HG03439 (cell line): ENCODE measurements around the gene CNTN6.

Source experiments
- ATAC-seq: cut with Tn5 transposase; IDR thresholded peaks from one replicate; pipeline ENCODE4 v1.9.1; 2021; ENCODE audit warnings: mild to moderate bottlenecking, moderate library complexity; ENCODE audit not compliant: unreplicated experiment

The CNTN6 gene

DNA sequence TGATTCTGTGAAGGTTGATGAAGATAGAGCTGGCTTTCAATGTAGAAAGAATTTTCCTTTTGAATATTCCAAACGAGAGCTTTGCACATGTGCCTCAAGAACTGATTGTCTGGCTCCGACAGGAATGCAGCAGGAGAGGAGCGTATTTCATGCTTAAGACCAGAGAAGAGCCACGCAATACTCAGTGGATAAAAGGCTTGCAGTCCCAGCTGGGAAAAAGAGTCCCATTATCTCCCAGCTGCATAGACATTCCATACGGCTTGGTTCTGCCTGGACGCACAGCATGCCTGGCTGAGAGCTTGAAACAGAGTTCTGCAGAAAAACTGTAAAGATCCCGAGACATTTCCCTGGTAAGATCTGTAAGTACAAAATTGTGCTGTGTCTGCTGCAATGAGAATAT is at the start of gene CNTN6:
Gene CNTN6, plus strand, starts transcription at position 254 of the 400 bp plus-strand sequence. CDS start 54,985 bp downstream, outside the sequence.
- ATAC-seq, result no peak

DNA sequence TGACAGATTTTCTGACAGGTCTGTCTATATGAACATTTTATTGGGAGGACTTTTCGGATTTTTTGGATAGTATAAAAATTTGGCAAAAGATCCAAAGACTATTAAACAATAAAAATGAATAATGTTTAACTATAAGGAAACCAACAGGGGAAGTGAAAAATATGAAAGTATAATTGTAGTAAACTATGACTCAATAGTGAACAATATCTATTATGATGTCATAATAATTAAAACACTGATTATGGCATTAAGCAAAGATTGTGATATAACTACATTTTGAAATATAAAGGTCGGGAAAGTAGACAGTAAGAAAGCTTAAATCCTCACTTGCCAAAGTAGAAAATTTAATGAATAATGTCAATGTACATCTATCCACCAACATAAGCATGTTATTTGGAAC is 44.3 kb upstream of the CNTN6 start:
- no peak for ATAC-seq

DNA sequence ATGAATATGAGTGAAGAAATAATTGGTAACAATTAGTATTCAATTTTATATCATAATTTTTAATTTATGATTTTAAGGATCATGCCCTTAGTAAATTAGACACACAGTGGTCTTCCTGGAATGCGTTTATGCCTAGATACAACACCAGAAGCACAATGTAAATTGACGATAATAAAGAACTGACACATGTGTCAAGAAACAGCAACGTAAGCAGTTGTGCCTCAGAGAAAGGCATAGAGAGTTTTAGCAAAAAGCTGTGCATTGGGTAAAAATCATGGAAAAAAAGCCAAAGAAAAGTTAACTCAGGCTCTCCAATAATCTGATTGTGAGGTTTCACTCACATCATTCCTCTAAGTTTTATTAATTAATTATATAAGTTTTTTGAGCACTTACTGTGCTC is 37.0 kb upstream of the CNTN6 start:
- ATAC-seq, result no peak

DNA sequence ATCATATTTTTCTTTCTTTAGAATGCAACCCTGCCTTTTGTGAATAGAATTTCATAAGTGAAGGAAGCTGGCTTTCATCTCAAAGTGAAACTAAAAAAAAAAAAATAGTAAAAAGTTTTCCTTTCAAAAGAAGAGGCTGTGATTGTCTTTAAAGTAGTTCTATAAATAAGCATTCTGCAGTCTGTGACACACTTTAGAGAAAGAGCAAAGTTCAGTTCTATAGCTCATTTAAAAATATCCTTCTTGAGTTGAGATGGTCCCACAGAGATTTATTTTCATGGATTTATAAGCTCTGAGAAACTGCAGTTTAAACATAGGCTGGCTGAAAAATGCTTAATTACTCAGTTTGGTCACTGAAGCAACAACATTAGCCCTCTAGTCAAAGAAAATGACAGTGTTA is 36.1 kb upstream of the CNTN6 start:
- no peak for ATAC-seq

DNA sequence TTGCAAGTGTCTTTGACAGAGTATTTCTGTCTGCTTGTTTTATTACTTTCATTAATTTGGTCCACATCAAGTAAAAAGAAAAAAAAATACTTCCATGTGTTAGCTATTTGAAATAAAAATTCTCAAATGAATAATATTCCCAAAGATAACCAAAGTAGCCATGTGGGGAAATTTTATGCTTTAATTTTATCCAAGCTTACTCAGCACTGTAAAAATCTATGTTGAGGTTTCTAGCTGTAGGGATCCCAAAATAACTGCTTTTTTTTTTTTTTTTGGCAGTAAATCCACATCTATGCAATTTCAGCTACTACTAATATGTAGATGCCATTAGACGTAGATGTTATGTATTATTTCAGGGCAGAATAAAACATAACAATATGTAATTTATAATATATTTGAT is 35.4 kb upstream of the CNTN6 start:
- ATAC-seq, result no peak

DNA sequence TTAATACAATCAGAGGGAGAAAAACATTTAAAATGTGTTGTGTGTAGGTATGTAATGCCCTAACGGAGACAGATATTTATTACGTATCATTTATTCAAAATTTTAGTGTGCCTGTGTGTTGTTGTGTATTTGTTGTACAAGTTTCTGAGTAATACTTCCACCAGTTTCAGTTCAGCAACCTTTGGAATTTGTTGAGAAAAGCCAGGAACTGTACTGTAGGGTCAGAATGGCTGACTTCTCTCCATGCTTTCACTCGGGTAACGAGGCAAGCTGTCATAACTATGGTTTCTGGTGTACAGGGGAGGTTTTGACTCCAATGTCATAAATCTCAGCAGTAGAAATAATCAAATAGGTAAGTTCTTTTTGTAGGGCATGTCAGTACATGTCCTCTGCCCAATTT is 23.8 kb upstream of the CNTN6 start:
- ATAC-seq, result no peak

DNA sequence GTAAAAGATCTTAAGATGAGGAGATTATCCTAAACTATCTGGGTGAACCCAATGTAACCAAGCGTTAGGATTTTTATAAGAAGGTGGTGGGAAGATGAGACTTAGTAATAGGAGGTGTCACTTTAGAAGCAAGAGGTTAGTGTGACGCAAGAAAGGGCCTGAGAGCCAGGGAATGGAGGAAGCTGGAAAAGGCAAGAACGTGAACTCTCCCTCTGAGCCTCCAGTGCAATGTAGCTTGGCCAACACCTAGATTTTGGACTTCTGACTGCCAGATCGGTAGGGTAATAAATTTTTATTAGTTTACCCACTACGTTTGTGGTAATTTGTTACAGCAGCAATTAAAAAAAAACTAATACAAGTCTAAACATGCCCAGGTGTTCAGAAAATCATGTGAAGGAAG is 20.8 kb upstream of the CNTN6 start:
- no peak for ATAC-seq

DNA sequence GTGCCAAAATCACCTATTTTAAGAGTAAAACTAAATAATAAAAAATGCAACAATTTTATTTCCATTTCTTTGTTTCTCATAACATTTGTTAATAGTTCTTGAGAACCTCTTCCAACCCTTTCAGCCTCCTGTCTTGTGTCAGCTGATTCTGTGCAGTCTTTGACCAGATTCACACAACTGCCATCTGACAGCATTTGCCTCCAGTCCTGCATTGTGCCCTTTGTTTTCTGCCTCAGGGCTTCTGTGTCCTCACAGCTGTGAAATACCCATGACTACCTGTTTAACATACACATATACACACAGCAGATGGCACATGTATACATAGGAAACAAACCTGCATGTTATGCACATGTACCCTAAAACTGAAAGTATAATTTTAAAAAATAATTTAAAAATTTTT is 13.2 kb upstream of the CNTN6 start:
- ATAC-seq, result no peak

DNA sequence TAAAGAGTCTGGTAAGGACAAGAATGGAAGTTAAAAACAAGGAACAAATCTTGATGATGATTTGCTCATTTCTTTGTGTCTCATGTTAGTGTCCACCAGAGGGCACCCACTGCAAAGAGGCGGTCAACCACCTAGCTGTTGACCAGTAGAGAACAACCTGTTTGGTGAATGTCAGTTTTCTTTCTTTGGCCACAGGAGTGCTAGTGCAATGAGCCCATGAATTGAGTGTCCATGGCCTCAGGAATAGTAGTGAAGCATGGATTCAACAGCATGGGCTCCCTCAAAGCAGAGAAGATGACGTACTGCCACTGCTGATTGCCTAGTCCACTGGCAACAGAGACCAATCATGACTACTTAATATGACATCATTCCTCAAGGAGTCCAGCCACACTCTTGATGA is 10.7 kb upstream of the CNTN6 start:
- no peak for ATAC-seq

DNA sequence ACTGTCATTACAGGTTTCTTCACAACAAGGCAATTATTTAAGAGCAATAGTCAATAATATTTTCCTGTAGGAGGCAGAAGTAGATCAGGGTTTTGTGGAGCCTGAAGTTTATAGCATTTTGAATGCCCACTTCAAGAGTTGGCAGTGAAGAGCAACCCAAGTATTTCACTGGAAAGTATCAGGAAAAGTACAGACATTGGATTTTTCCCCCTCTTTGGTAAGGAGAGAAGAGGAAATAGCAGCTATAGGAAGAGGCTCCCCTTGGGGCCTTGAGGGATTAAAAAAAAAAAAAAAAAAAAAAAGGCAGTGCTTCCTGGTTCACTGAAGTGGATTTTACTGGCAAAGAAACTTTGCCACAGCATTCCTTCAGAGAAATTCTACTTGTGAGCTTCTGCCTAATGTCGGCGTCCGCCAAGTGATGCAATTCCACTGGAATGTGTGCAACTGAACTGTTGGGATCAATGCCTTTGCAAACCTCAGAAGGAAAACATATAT is 5.7 kb upstream of the CNTN6 start:
- ATAC-seq, result no peak

DNA sequence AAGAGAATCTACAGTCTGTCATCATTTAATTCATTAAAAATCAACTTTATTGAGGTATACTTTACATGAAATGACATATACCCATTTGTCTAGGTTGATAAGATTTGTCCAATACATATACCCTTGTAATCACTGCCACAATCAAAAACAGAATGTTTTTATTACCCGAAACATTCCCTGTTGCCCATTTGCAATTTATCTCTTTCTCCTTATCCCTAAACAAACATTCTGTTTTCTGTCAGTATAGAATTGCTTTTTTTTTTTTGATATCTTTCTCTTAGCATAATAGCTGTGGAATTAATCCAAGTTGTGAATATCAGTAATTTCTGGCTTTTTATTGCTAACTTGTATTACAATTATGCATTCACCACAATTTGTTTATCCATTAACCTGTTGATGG is 4.3 kb upstream of the CNTN6 start:
- no peak for ATAC-seq

DNA sequence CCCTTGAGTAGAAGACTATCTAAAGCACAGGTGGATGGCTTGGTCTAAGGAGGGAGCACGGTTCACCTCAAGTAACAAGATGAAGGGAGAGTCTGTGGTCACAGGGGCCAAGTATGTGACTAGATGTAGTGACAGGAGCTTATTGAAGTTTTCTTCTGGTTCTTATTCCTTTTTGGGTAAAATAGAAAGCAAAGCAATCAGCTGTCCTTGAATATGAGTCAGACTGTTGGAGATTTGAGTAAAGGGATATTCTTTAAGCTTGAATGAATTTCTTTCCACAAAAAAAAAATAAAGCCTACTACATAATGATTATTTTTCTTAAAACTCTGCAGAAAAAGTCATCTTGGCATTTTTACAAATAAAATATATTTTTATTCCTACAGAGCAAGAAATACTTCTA is 1.5 kb upstream of the CNTN6 start:
- ATAC-seq, result no peak

DNA sequence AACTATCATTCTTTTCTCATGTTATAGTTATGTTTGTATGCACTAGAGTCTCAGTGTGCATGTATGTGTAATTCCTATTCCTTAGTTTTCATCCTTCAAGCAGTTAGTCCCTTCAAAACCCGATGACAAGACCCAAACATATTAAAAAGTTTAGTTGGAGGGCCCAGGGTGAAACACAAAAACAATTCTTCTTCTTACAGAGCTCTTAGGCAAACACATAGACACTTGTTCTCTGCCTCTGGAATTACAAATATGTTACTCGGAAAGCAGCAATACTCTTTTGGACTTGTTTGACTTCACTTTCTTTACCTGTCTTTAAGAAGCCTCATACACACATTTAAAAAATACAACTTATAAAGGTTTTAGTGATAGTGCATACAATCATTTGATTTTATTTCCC is 763 bp upstream of the CNTN6 start:
- ATAC-seq, result no peak

DNA sequence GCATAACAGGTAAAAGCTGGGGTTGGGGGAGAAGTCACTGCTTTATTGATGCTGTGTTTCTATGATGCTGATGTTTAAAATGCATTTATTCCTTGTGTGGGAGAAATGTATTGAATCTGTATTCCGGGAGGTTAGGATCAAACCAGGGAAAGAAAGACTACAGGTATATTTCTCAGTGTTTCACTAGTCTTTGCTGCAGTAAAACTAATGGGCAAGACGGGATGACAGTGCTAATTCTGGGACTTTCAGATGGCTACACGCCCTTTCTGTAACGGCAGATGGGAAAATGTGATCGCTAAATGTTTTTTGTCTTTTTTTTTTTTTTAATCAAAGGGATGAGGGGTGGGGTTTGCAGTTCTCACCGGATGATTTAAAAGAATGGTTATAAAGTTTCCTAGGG is 393 bp downstream of the CNTN6 start:
- no peak for ATAC-seq

DNA sequence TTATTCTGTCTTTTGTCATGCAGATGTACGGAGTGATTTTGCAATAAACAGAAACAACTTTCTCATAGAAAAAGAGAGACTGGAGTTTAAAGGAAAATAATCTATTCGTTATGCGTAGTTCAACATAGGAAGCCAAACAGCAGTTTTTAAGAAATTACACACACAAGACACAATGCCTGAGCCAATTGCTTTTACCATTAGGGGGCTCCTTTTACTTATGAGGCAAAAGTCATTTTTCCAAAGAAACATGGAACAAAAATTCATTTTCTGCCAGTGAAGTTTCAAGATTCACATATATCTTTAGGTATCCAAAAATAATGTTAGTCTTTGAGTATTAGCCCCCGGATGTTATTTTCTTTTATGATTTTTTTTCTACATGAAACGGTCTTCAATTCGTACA is 10.7 kb downstream of the CNTN6 start:
- no peak for ATAC-seq

DNA sequence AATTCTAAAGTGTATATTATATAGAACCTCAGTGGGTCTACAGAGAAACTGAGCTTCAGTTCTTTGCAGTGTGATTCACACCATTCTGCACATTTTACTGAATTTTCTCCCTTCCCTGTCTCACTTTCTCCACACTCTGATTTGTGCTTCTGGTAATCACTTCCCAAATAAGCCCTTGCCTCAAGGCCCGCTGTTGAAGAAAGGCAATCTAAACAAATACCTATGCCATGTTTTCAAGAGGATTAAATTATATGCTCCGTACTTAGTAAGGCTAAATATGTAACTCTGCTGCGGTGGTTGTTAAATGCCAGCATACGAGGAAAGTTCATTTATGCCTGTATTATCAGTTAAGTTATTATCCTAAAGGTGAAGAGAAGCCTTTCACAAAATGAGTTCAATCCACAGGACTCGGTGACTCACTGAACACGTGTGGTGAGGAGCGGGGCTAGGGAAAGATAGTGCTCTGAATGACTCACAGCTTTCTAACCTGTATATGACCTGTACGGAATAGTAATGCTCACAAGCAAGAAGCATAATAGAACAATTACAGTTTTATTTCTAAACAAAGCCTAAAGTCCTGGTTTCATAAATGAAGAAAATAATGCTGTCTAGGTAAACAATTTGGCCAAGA is 25.1 kb downstream of the CNTN6 start:
- ATAC-seq, result no peak

DNA sequence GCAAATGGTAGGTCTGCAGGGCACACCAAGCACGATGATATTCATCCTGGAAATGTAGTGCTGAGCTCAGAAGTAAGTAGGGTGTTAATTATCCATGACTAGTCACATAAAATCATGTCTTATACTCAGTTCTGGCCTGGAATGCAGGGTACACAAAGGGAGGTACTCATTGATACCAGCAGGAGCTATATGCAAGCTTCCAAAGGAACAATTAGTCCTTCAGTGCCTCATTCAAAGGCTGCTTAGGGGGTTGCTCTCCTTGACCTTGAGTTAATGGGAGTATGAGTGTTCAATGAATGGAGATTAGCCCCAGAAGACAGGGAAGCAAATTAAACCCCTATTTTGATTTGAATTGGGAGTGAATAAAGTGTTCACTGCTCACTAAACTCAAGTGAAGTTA is 38.3 kb downstream of the CNTN6 start:
- ATAC-seq, result no peak

DNA sequence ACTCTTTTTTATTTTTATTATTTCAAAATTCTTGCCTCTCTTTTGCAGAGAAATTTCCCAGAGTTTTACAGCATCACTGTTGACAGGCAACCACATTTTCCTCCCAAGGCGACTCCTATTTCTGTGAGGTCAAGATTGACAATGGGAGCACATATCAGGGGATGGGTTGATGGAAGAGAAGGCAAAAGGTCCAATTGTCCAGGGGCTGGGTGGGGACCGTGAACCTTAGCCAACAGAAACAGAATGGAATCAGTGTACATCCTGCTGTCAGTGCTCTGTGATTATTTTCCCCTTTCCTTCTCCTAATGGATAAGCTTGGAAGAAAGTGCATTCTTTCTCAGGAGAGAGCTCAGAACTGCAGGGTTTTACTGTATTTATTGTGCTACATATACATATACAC is 42.4 kb downstream of the CNTN6 start:
- no peak for ATAC-seq

DNA sequence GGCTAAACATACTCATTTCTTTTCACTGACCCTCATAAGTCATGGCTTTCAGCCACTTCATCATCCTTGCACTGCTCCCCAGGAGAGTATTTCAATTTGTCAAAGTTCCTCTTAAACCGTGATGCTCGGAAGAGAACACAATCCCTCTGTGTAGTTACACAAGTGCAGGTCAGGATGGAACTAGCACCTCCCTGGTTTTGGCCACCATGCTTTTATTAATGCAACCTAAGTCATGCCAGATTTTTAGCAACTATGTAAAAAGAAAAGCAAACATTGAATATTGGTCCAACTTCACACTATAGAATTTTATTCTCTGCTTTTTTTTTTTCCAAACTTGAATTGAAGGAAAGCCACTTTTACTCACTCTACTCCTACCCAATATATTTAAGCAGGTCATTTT is 45.2 kb downstream of the CNTN6 start:
- no peak for ATAC-seq

DNA sequence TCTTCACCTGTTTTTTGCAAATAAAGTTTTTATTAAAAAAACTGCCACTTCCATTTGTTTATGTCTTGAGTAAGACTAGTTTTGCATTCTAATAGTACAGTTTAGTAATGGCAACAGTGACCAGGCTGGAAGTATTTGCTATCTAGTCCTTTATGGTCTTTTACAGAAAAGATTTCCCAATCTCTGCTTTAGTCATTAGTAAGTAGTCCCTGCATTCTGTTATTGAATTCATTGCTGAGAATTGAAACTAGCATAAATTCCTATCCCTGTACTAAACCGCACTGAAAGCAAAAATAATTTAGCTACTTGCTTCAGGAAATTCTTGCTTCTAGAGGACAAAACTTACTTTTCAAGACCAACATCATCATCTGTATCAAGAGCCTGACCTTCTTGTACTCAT is 46.2 kb downstream of the CNTN6 start:
- no peak for ATAC-seq

DNA sequence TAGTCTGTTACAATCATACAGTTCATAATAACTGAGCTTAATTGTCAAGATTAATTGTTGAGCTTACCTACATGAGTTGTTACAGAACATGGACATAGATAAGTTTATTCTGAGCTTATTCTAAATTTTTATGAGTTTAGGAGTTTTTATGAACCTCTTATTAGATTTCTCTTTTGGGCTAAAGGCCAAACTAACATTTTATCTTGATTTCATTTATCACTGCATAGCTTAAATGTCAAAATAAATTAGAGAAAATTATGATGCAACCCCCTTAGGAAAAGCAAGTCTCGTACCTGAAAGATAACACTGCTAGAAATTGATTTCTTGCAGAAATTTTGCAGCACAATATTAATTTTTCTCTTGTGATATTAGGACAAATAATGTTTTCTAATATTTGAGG is 54.5 kb downstream of the CNTN6 start:
- ATAC-seq, result no peak

DNA sequence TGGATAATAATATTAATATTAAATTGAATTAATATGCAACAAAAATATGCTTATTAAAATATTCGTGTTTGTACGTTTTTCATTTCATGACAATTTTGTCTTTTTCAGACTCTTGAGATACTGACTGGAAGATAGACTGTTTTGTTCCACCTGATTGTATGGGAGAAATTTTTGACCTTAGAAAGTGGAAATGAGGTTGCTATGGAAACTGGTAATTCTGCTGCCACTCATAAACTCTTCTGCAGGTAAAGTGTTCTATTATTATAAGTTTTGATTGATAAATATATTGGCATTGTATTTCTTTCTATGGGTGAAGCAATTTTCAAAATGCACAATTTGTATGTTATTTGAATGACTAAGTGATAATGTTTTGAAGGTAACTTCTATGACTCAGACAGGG is 55.0 kb downstream of the CNTN6 start:
- no peak for ATAC-seq

DNA sequence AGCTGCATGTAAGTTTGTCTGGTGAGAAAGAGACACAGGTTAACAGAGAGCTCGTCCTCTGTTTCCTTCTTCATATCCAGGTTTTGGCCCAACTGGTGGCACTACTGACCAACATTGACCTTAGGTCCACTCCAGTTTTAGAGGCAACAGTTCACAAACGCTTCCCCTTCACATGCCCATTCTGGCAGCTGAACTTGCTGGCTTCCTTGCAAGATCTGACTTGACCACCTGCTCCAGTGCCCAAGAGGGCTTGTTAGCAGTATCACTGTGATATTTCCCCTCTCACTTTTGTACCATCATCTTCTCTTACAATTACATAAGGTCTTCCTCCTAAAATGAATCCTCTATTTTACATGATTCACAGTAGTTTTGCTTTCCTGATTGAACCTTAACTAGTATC is 71.3 kb downstream of the CNTN6 start:
- no peak for ATAC-seq
